ENCODE results near the gene RNF223. TPM values are rescaled to one million over a fixed set of nuclear protein-coding genes. Genes with fewer than 3 reads are reported as not detected.

RNF223 gene
- total RNA-seq, 6 donors from 2014 or later, result 1.0 to 2.4 (median 1.8) TPM

DNA sequence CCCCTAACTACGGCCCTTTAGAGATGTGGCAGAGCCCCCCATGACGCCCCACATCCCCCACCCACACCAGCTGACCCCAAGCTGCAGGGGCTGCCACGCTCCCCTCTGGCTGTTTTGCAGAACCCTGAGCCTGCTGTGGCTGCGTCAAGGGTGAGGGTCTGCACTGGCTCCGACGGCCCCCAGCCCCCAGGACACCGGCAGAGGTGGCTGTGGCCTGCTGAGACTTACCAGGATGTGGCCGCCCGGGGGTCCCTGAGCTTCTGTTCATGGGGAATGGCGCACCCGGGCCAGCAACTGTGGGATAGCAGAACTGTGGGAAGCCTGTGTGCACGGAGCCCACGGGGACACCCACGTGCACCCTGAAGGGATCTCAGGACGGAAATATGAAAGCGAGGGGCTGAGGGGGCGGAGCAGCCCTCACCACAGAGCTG lies 12.8 kb upstream of the RNF223 start:
- Histone ChIP-seq H3K9me3 (no peaks in the 10 kb centered on the region), H3K4me3 (no peak overlapping the region), H3K4me1 (no peaks in the 10 kb centered on the region), H3K27me3 (no peaks in the 10 kb centered on the region), H3K27ac (no peak overlapping the region), H3K36me3 (peaks cover 0 to 17% (median 6%) of the 10 kb centered on the region in 4 donors)
- DNase-seq (peak in 1 of 2 donors; percentile 69), ATAC-seq (ENCODE audit: low FRiP score in 2 of 2) (no peak)
- no peak for TF ChIP-seq EP300 (IDR thresholded peaks at IDR 0.05)
- TF ChIP-seq POLR2A (IDR thresholded peaks at IDR 0.05), result no peak
- 93 to 94% methylated on average over 5 to 16 of the region's 17 CpGs for WGBS, 2 donors

GRCh38 chr1:1085911-1086841 lies 12.1 kb upstream of the RNF223 start:
- Histone ChIP-seq H3K4me1 (no peaks in the 10 kb centered on the region), H3K27ac (no peak overlapping the region), H3K4me3 (no peak overlapping the region), H3K36me3 (peaks cover 0 to 17% (median 6%) of the 10 kb centered on the region in 4 donors), H3K9me3 (no peaks in the 10 kb centered on the region), H3K27me3 (no peaks in the 10 kb centered on the region)
- peak in 1 of 2 donors; percentile 82 for DNase-seq
- no peak for TF ChIP-seq POLR2A (IDR thresholded peaks at IDR 0.05)
- TF ChIP-seq, protein P1, sequence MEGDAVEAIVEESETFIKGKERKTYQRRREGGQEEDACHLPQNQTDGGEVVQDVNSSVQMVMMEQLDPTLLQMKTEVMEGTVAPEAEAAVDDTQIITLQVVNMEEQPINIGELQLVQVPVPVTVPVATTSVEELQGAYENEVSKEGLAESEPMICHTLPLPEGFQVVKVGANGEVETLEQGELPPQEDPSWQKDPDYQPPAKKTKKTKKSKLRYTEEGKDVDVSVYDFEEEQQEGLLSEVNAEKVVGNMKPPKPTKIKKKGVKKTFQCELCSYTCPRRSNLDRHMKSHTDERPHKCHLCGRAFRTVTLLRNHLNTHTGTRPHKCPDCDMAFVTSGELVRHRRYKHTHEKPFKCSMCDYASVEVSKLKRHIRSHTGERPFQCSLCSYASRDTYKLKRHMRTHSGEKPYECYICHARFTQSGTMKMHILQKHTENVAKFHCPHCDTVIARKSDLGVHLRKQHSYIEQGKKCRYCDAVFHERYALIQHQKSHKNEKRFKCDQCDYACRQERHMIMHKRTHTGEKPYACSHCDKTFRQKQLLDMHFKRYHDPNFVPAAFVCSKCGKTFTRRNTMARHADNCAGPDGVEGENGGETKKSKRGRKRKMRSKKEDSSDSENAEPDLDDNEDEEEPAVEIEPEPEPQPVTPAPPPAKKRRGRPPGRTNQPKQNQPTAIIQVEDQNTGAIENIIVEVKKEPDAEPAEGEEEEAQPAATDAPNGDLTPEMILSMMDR (IDR thresholded peaks at IDR 0.05), result no peak
- no peak for TF ChIP-seq POLR2AphosphoS5 (IDR thresholded peaks at IDR 0.05)
- WGBS, 2 donors, result 95% methylated on average over 21 to 38 of the region's 38 CpGs
- no peak for ATAC-seq (ENCODE audit: low FRiP score in 2 of 2)

- Histone ChIP-seq H3K4me1 (peaks cover 1 to 2% (median 1%) of the 10 kb centered on the region in 4 donors), H3K27ac (no peak overlapping the region), H3K27me3 (no peaks in the 10 kb centered on the region), H3K36me3 (peaks cover 0 to 17% (median 6%) of the 10 kb centered on the region in 4 donors), H3K9me3 (no peaks in the 10 kb centered on the region), H3K4me3 (no peak overlapping the region)
- DNase-seq (peak in 1 of 2 donors; percentile 75), ATAC-seq (ENCODE audit: low FRiP score in 2 of 2) (no peak)
- TF ChIP-seq, protein P1 (IDR thresholded peaks at IDR 0.05), result no peak
- TF ChIP-seq POLR2A (IDR thresholded peaks at IDR 0.05) (no peak), POLR2AphosphoS5 (IDR thresholded peaks at IDR 0.05) (no peak), EP300 (IDR thresholded peaks at IDR 0.05) (no peak)
- 90 to 100% methylated on average over 7 to 30 of the region's 30 CpGs for WGBS, 2 donors
Measured at GRCh38 chr1:1085171-1085841, 11.2 kb upstream of the RNF223 start.

GRCh38 chr1:1084372-1085170 lies 10.5 kb upstream of the RNF223 start:
- Histone ChIP-seq H3K9me3 (no peaks in the 10 kb centered on the region), H3K27ac (no peak overlapping the region), H3K36me3 (peaks cover 0 to 13% (median 6%) of the 10 kb centered on the region in 4 donors), H3K27me3 (no peaks in the 10 kb centered on the region), H3K4me3 (no peak overlapping the region), H3K4me1 (peaks cover 9% of the 10 kb centered on the region in 4 donors)
- TF ChIP-seq, protein P1 (IDR thresholded peaks at IDR 0.05), result no peak
- TF ChIP-seq EP300 (IDR thresholded peaks at IDR 0.05) (no peak), POLR2A (IDR thresholded peaks at IDR 0.05) (no peak), POLR2AphosphoS5 (IDR thresholded peaks at IDR 0.05) (no peak)
- DNase-seq, result peak in 1 of 2 donors; percentile 71
- 95% methylated on average over 17 to 36 of the region's 38 CpGs for WGBS, 2 donors
- no peak for ATAC-seq (ENCODE audit: low FRiP score in 2 of 2)
